ENCODE results near the gene SMOC1. TPM values are rescaled to one million over a fixed set of nuclear protein-coding genes. Genes with fewer than 3 reads are reported as not detected.

SMOC1 gene
- total RNA-seq, 1 experiment from 2014 or later = 0.14 TPM

DNA sequence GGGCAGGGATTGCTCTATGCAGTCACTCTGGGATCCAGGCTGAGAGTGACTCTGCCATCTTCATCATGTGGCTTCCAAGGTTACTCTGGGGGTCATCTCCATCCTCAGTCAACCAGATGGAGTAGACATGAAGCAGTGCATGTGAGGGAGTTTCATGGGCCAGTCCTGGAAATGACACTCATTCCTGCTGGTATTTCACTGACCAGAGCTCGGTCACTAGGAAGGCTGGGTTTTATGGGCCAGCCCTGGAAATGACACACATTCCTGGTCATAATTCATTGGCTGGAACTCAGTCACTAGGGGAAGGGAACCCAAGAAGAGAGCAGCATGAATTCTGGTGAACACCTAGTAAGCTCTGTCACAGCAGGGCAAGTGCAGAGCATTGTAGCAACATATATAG, 144.7 kb downstream of the SMOC1 start:
- H3K4me1 Mint-ChIP-seq (ENCODE audit: low read depth, unreplicated experiment) = no peaks in the 10 kb centered on the region
- no peaks in the 10 kb centered on the region for H3K36me3 Mint-ChIP-seq (ENCODE audit: insufficient read depth, unreplicated experiment)
- ChIA-PET CTCF (interaction anchor here (1.6 kb wide), 1 partner anchor 161 kb away, joined by 4 read pairs; no protein-coding TSS in a partner anchor), POLR2A (no interaction called here)
- H3K9me3 Mint-ChIP-seq (ENCODE audit: unreplicated experiment) = no peaks in the 10 kb centered on the region
- BruUV-seq (replicated peaks) = no TSS peak
- H3K4me3 Mint-ChIP-seq (ENCODE audit: unreplicated experiment) = no peak overlapping the region
- H3K27me3 Mint-ChIP-seq (ENCODE audit: insufficient read depth, unreplicated experiment) = no peaks in the 10 kb centered on the region
- H3K36me3 ChIP-seq (ENCODE audit: control insufficient read depth, insufficient read depth, low read length) = no peaks in the 10 kb centered on the region
- H3K4me1 ChIP-seq = no peaks in the 10 kb centered on the region
- no peaks in the 10 kb centered on the region for H3K27me3 ChIP-seq (replicated peaks; ENCODE audit: control insufficient read depth, insufficient read depth, low read length)
- no peak overlapping the region for H3K4me3 ChIP-seq (ENCODE audit: low read depth, low read length)
- no peak overlapping the region for H3K27ac Mint-ChIP-seq (ENCODE audit: unreplicated experiment)
- TF ChIP-seq CTCF (IDR thresholded peaks at IDR 0.05; ENCODE audit: insufficient read depth in 1 of 2, low read depth in 1 of 2, low read length in 1 of 2, severe bottlenecking in 1 of 2, unreplicated experiment in 1 of 2) = no peak
- intact Hi-C loops (cut with micrococcal nuclease; ENCODE audit: unreplicated experiment) = no loop called here
- H3K9me3 ChIP-seq = no peaks in the 10 kb centered on the region
- no peak for DNase-seq

GRCh38 chr14:70027785-70028428, 148.7 kb downstream of the SMOC1 start:
- Histone ChIP-seq H3K4me1 (peaks cover 11% of the 10 kb centered on the region), H3K27me3 (replicated peaks; ENCODE audit: control insufficient read depth, insufficient read depth, low read length) (no peaks in the 10 kb centered on the region), H3K36me3 (ENCODE audit: control insufficient read depth, insufficient read depth, low read length) (no peaks in the 10 kb centered on the region), H3K9me3 (no peaks in the 10 kb centered on the region), H3K4me3 (ENCODE audit: low read depth, low read length) (no peak overlapping the region)
- H3K9me3 Mint-ChIP-seq (ENCODE audit: unreplicated experiment) = no peaks in the 10 kb centered on the region
- H3K36me3 Mint-ChIP-seq (ENCODE audit: insufficient read depth, unreplicated experiment) = no peaks in the 10 kb centered on the region
- no peak overlapping the region for H3K27ac Mint-ChIP-seq (ENCODE audit: unreplicated experiment)
- peak; percentile 76 to 90 for DNase-seq
- CTCF ChIA-PET = interaction anchor here (0.6 to 2.5 kb wide), 23 partner anchors 8 to 297 kb away, joined by 3 to 39 read pairs (median 3); partner anchors contain the start of gene SLC10A1
- no TSS peak for BruUV-seq (replicated peaks)
- H3K4me1 Mint-ChIP-seq (ENCODE audit: low read depth, unreplicated experiment) = peaks cover 10% of the 10 kb centered on the region
- H3K4me3 Mint-ChIP-seq (ENCODE audit: unreplicated experiment) = no peak overlapping the region
- no peaks in the 10 kb centered on the region for H3K27me3 Mint-ChIP-seq (ENCODE audit: insufficient read depth, unreplicated experiment)
- peak; percentile 95 to 96 for TF ChIP-seq CTCF (IDR thresholded peaks at IDR 0.05; ENCODE audit: insufficient read depth in 1 of 2, low read depth in 1 of 2, low read length in 1 of 2, severe bottlenecking in 1 of 2, unreplicated experiment in 1 of 2)
- intact Hi-C loops (cut with micrococcal nuclease; ENCODE audit: unreplicated experiment) = loop anchor here (1.0 kb wide), 5 partner anchors 46 to 297 kb away; no protein-coding TSS in a partner anchor
- POLR2A ChIA-PET = no interaction called here

GRCh38 chr14:70029296-70030132, 150.3 kb downstream of the SMOC1 start:
- no peak for TF ChIP-seq CTCF (IDR thresholded peaks at IDR 0.05; ENCODE audit: insufficient read depth in 1 of 2, low read depth in 1 of 2, low read length in 1 of 2, severe bottlenecking in 1 of 2, unreplicated experiment in 1 of 2)
- no peaks in the 10 kb centered on the region for H3K9me3 Mint-ChIP-seq (ENCODE audit: unreplicated experiment)

More at GRCh38 chr14:70029296-70030132, 150.3 kb downstream of the SMOC1 start:
- DNase-seq = no peak
- intact Hi-C loops (cut with micrococcal nuclease; ENCODE audit: unreplicated experiment) = no loop called here
- POLR2A ChIA-PET = no interaction called here
- Mint-ChIP-seq H3K4me3 (ENCODE audit: unreplicated experiment) (no peak overlapping the region), H3K4me1 (ENCODE audit: low read depth, unreplicated experiment) (peaks cover 17% of the 10 kb centered on the region), H3K27me3 (ENCODE audit: insufficient read depth, unreplicated experiment) (no peaks in the 10 kb centered on the region), H3K36me3 (ENCODE audit: insufficient read depth, unreplicated experiment) (no peaks in the 10 kb centered on the region), H3K27ac (ENCODE audit: unreplicated experiment) (no peak overlapping the region)
- CTCF ChIA-PET = interaction anchor here (1.0 to 2.5 kb wide), 3 partner anchors 13 to 214 kb away, joined by 3 to 39 read pairs (median 15); no protein-coding TSS in a partner anchor
- Histone ChIP-seq H3K4me3 (ENCODE audit: low read depth, low read length) (no peak overlapping the region), H3K4me1 (peaks cover 14% of the 10 kb centered on the region), H3K36me3 (ENCODE audit: control insufficient read depth, insufficient read depth, low read length) (no peaks in the 10 kb centered on the region), H3K9me3 (no peaks in the 10 kb centered on the region), H3K27me3 (replicated peaks; ENCODE audit: control insufficient read depth, insufficient read depth, low read length) (no peaks in the 10 kb centered on the region)
- BruUV-seq (replicated peaks) = no TSS peak

Data from Caco-2 (cell line).